Heart left ventricle (tissue), 16 donors: ENCODE results near the gene IQGAP2. TPM values are rescaled to one million over a fixed set of nuclear protein-coding genes. Genes with fewer than 3 reads are reported as not detected.

Experiments
- ATAC-seq, 4 donors: fragments of 200-7000 bp; cut with Tn5 transposase; one replicate each; pipeline ENCODE4 v1.9.1; 2020 to 2022; ENCODE audit warnings: moderate library complexity in 4 of 4, mild to moderate bottlenecking in 3 of 4, moderate number of reproducible peaks in 1 of 4
- DNase-seq, 5 donors: peaks; one replicate each; pipeline ENCODE4 v3.0.0-alpha.2; 2020
- H3K27ac ChIP-seq, 12 donors: fragments of 200-600 bp; sonication (generic) in 4 of 12; one replicate each; pipeline versions ENCODE4 v1.5.0 to v1.8.0; 2016 to 2022; ENCODE audit warnings: mild to moderate bottlenecking in 2 of 12
- H3K27me3 ChIP-seq, 9 donors: fragments of 200-600 bp; sonication (generic) in 2 of 9; one replicate each; pipeline versions ENCODE4 v1.5.1 to v1.8.0; 2016 to 2022; ENCODE audit warnings: mild to moderate bottlenecking in 3 of 9
- H3K36me3 ChIP-seq, 9 donors: fragments of 200-600 bp; sonication (generic) in 2 of 9; one replicate each; pipeline versions ENCODE4 v1.5.0 to v1.8.0; 2018 to 2022; ENCODE audit warnings: mild to moderate bottlenecking in 2 of 9
- H3K4me1 ChIP-seq, 12 donors: fragments of 200-600 bp; sonication (generic) in 4 of 12; one replicate each; pipeline versions ENCODE4 v1.5.0 to v1.8.0; 2016 to 2022; ENCODE audit warnings: mild to moderate bottlenecking in 3 of 12
- H3K4me3 ChIP-seq, 12 donors: fragments of 200-600 bp; sonication (generic) in 4 of 12; one replicate each; pipeline versions ENCODE4 v1.5.0 to v1.8.0; 2017 to 2022; ENCODE audit warnings: mild to moderate bottlenecking in 9 of 12, moderate library complexity in 4 of 12
- H3K9me3 ChIP-seq, 12 donors: fragments of 200-600 bp; sonication (generic) in 4 of 12; one replicate each; pipeline versions ENCODE4 v1.5.0 to v1.8.0; 2016 to 2022; ENCODE audit warnings: mild to moderate bottlenecking in 1 of 12
- POLR2A ChIP-seq, 2 donors: fragments of 450-650 bp; IDR thresholded peaks; one replicate each; pipeline ENCODE4 v1.6.1; 2017; ENCODE audit warnings: antibody characterized with exemption in 2 of 2, mild to moderate bottlenecking in 2 of 2, moderate library complexity in 2 of 2
- WGBS, 4 donors: extraction: QIAGEN DNeasy Blood & Tissue Kit in 2 of 4; methylation state at CpG; one replicate each; pipeline versions ENCODE4 v1.1.5 to v1.1.7; 2013 to 2018; 5-methylcytosine and 5-hydroxymethylcytosine counted together
- intact Hi-C, 10 donors: fragments of 100-400 bp; cut with DNase I; formaldehyde crosslinking; loops; one replicate each; pipeline versions ENCODE4 v1.11.1 to v1.14.2; 2022
- polyA plus RNA-seq, 2 donors: library from polyadenylated mRNA; stranded (reverse); fragments of 200-250 nt; gene quantifications; one replicate each; pipeline ENCODE4 v1.2.3, GENCODE V29; 2013
- total RNA-seq, 9 donors: library from RNA; depleted of rRNA in 2 of 9; stranded (reverse); fragments of >200 nt in 2 of 9; fragmentation: NEBNext Ultra II Directional in 3 of 9; extraction: Animal tissue kit (Norgen Biotek cat#: 25700) in 3 of 9; gene quantifications; one replicate each; pipeline versions ENCODE4 v1.1.0 to v1.2.4, GENCODE V29; 2016 to 2023
- TF ChIP-seq, protein P1 (sequence below), 12 donors: fragments of 200-600 bp; sonication (generic) in 4 of 12; IDR thresholded peaks; one replicate each; pipeline versions ENCODE4 v1.5.0 to v1.8.0; 2018 to 2022; ENCODE audit warnings: antibody characterized with exemption in 12 of 12, mild to moderate bottlenecking in 5 of 12
- donor health status: ischemic (EF 13 %, LVEDD 7.1; RV severe dilation, severe dysfunction).
- donor health status: healthy with polysubstance abuse.
- donor health status: DM: no; HTN: yes; CAD: no.
- donor health status: DM: no; HTN: no; CAD: no.
- donor health status: ischemic (EF 25% LVEDD 6.9; RV normal size, moderate dysfunction).
- donor health status: ischemic (EF 25% LVEDD 5.7; RV mildly dilated, moderate dysfunction).
- donor health status: healthy.
- donor health status: DM: yes; HTN: yes; CAD: no.
- donor health status: ischemic (EF 35%, LVEDD 5.7; RV mildly dilated, moderate dysfunction).
- donor health status: nonischemic (EF 11% LVEDD 7.7; RV severe dilation, severe dysfunction).
- donor health status: DM: yes; HTN: yes; CAD: no.
- donor health status: PGD.
- donor health status: ischemic (EF 29% LVEDD 5.4; RV normal size, mild dysfunction).
- donor health status: nonischemic (EF 23%, LVEDD 6.1; RV moderate dilation, normal function).

IQGAP2 gene
- total and polyA plus RNA-seq, 11 donors = 1.7 to 35.4 (median 6.1) TPM

DNA sequence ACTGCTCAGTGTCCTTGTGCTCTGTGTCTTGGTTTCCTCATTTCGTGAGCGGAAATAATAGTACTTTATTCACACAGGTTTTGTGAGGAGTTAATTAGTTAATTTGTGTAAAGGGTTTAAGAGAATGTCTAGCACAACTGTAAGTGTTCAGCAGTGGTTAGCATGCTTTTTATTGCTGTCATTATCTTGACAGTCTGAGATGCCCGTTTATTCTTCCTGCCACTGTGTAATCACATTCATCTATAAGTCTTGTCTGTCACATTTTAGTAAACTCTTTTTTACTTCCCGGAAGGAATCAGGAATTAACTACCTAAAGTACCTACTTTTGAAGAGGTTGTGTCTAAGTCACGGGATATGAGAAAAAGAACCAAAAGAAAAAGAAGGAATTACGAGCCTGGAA, 38.0 kb downstream of the IQGAP2 start:
- no peak overlapping the region for H3K27ac ChIP-seq
- WGBS, 4 donors = 89 to 93% (median 90%) methylated on average over 6 of the region's 6 CpGs
- DNase-seq (no peak), ATAC-seq (no peak)
- intact Hi-C loops = no loop called here
- H3K36me3 ChIP-seq = no peaks in the 10 kb centered on the region
- peaks cover 0 to 16% (median 0%) of the 10 kb centered on the region in 12 donors for H3K9me3 ChIP-seq
- TF ChIP-seq, protein P1, sequence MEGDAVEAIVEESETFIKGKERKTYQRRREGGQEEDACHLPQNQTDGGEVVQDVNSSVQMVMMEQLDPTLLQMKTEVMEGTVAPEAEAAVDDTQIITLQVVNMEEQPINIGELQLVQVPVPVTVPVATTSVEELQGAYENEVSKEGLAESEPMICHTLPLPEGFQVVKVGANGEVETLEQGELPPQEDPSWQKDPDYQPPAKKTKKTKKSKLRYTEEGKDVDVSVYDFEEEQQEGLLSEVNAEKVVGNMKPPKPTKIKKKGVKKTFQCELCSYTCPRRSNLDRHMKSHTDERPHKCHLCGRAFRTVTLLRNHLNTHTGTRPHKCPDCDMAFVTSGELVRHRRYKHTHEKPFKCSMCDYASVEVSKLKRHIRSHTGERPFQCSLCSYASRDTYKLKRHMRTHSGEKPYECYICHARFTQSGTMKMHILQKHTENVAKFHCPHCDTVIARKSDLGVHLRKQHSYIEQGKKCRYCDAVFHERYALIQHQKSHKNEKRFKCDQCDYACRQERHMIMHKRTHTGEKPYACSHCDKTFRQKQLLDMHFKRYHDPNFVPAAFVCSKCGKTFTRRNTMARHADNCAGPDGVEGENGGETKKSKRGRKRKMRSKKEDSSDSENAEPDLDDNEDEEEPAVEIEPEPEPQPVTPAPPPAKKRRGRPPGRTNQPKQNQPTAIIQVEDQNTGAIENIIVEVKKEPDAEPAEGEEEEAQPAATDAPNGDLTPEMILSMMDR (IDR thresholded peaks at IDR 0.05) = no peak
- TF ChIP-seq POLR2A (IDR thresholded peaks at IDR 0.05) = no peak
- H3K4me1 ChIP-seq = no peaks in the 10 kb centered on the region
- H3K27me3 ChIP-seq = no peaks in the 10 kb centered on the region
- H3K4me3 ChIP-seq = no peak overlapping the region

DNA sequence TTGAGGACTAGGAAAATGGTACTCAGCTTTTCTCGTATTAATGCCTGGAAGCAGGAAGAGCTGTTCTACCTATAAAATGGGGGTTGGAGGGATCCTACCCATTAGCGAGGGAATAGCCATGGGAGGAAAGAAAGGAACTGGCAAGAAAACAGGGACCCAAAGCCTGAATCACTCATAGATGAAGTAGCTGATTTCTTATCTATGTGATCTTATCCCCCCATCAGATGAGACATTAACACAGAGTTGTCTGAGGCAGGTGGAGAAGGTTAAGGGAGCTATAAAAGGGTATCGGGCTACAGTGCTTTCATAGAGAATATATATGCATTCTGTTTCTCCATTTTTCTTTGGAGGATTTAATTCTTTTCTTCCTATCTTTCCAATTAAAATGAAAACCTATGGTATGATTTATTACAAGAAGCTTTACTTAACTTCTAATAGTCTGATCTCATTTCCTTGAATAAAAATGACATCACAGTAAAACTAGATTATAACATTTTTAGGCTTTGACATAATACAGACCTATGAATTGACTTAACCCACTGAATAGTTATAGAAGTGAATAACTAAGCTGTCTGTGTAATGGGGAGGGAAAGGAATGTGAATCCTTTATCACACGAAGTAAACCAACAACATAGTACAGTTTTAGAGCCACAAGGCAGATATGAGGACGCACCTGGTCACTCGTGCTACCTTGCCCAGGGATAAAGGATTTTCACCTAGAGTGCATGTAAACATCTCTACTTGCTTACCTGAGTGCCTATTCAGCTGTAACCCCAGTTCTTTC, 39.0 kb downstream of the IQGAP2 start:
- no peak overlapping the region for H3K4me3 ChIP-seq
- ATAC-seq (no peak), DNase-seq (no peak)
- no peaks in the 10 kb centered on the region for H3K4me1 ChIP-seq
- 80 to 84% (median 81%) methylated on average over 6 of the region's 6 CpGs for WGBS, 4 donors
- H3K27ac ChIP-seq = no peak overlapping the region
- H3K27me3 ChIP-seq = no peaks in the 10 kb centered on the region
- intact Hi-C loops = no loop called here
- H3K9me3 ChIP-seq = peaks cover 0 to 14% (median 0%) of the 10 kb centered on the region in 12 donors
- no peaks in the 10 kb centered on the region for H3K36me3 ChIP-seq
- TF ChIP-seq POLR2A (IDR thresholded peaks at IDR 0.05) = no peak
- TF ChIP-seq, protein P1 (IDR thresholded peaks at IDR 0.05) = no peak

DNA sequence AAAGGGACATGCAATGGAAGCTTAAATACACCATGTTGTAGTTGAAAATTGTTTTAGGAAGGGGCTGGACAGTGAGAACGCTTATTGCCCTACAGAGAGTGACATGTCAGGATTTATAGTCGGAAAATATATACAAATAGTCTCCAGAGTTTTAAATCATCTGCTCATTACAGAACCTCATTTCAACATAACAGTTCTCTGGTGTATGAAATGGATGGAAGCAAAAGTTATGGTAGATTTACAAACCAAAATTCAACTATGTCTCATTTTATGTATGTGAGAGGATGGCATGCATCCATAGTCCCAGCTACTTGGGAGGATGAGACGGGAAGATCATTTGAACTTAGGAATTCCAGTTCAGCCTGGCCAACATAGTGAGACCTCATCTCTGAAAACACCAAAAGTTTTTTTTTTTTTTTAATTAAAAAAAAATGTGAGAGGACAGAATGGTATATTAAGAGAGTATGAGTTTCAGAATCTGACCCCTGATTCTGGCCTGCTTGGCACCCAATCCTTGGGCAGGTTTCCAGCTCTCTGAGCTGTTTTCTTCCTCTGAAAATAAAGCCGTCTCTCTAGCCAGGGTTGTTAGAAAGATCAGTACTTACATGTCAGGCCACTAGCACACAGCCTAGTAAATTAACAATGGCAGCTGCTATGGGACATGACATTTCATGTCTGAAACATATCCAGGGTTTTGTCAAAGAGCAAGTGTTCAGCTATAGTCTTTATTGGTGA, 40.1 kb downstream of the IQGAP2 start:
- Histone ChIP-seq H3K36me3 (no peaks in the 10 kb centered on the region), H3K4me3 (no peak overlapping the region), H3K27me3 (peaks cover 0 to under 1% (median 0%) of the 10 kb centered on the region in 9 donors), H3K9me3 (peaks cover 0 to 8% (median 0%) of the 10 kb centered on the region in 12 donors), H3K4me1 (no peaks in the 10 kb centered on the region), H3K27ac (no peak overlapping the region)
- intact Hi-C loops = no loop called here
- 55 to 72% (median 66%) methylated on average over 4 of the region's 4 CpGs for WGBS, 4 donors
- no peak for DNase-seq
- ATAC-seq = no peak
- no peak for TF ChIP-seq POLR2A (IDR thresholded peaks at IDR 0.05)
- TF ChIP-seq, protein P1 (IDR thresholded peaks at IDR 0.05) = no peak

DNA sequence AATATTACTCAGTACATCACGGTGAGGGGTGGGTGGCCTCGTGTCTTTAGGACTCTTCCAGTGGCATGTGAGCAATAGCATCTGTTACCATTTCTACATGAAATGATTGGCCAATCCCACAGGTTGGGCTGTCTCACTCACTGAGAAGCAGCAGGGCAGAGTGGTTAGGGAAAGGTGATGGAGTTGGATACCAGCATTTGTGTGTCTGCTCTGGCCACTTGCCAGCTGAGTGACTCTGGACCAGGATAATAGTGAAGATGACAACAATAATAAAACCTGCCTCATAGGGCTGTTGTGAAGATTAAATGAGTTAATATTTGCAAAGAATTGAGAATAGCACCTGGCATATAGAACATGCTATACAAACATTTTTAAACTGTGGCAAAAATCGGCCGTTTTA, 42.0 kb downstream of the IQGAP2 start:
- ATAC-seq (no peak), DNase-seq (no peak)
- Histone ChIP-seq H3K4me3 (no peak overlapping the region), H3K9me3 (peaks cover 0 to 4% (median 0%) of the 10 kb centered on the region in 12 donors), H3K36me3 (no peaks in the 10 kb centered on the region), H3K27ac (no peak overlapping the region), H3K4me1 (peaks cover 0 to 10% (median 0%) of the 10 kb centered on the region in 12 donors), H3K27me3 (peaks cover 0 to 11% (median 0%) of the 10 kb centered on the region in 9 donors)
- TF ChIP-seq, protein P1 (IDR thresholded peaks at IDR 0.05) = no peak
- no peak for TF ChIP-seq POLR2A (IDR thresholded peaks at IDR 0.05)
- 77 to 86% (median 78%) methylated on average over 4 of the region's 4 CpGs for WGBS, 4 donors
- intact Hi-C loops = no loop called here
